SW480 (cell line): Measurements from ENCODE around the gene F11R.
"Not testable (repeated sequence)": the region's sequence is repeated elsewhere in the genome, so short reads cannot be mapped to it uniquely, and the experiment has no call there.

ENCODE experiments used
- DNase-seq: peaks from one replicate; pipeline ENCODE4 v3.0.0-alpha.2; 2016; ENCODE audit warnings: low spot score

The F11R gene

GRCh38 chr1:160971618-160972056 is 49.3 kb downstream of the F11R start:
- DNase-seq = peak; percentile 66

GRCh38 chr1:160963521-160963920 is 57.4 kb downstream of the F11R start:
- no peak for DNase-seq

- DNase-seq = peak; percentile 6
These were observed 59.5 kb downstream of the F11R start for GRCh38 chr1:160961419-160961818.

- DNase-seq = no peak
These were observed 64.0 kb downstream of the F11R start for GRCh38 chr1:160956966-160957365.

GRCh38 chr1:160954158-160955104 is 66.5 kb downstream of the F11R start, which contains the start of gene ITLN2:
ITLN2 (minus strand) TSS chr1:160954809; CDS start chr1:160954741, 68 bp downstream.
- DNase-seq = peak; percentile 68

- no peak for DNase-seq
These were observed 67.9 kb downstream of the F11R start for GRCh38 chr1:160953030-160953429.

GRCh38 chr1:160952129-160952510 is 68.8 kb downstream of the F11R start:
- DNase-seq = no peak

GRCh38 chr1:160951443-160952128 is 69.4 kb downstream of the F11R start:
- DNase-seq = peak; percentile 47

- no peak for DNase-seq
These were observed 70.3 kb downstream of the F11R start for GRCh38 chr1:160950657-160951056.

- no peak for DNase-seq
These were observed 71.1 kb downstream of the F11R start for GRCh38 chr1:160949881-160950280.

- not testable (repeated sequence) for DNase-seq
These were observed 71.6 kb downstream of the F11R start for GRCh38 chr1:160949216-160949880.

- DNase-seq = not testable (repeated sequence)
These were observed 73.7 kb downstream of the F11R start for GRCh38 chr1:160947174-160947759.

- DNase-seq = not testable (repeated sequence)
These were observed 75.1 kb downstream of the F11R start for GRCh38 chr1:160945881-160946280.
